ENCODE data around the gene BCL11A. TPM values are rescaled to one million over a fixed set of nuclear protein-coding genes. Genes with fewer than 3 reads are reported as not detected.

Gene BCL11A
- total RNA-seq, 2 experiments from 2014 or later, result 0.40 to 0.64 TPM

DNA sequence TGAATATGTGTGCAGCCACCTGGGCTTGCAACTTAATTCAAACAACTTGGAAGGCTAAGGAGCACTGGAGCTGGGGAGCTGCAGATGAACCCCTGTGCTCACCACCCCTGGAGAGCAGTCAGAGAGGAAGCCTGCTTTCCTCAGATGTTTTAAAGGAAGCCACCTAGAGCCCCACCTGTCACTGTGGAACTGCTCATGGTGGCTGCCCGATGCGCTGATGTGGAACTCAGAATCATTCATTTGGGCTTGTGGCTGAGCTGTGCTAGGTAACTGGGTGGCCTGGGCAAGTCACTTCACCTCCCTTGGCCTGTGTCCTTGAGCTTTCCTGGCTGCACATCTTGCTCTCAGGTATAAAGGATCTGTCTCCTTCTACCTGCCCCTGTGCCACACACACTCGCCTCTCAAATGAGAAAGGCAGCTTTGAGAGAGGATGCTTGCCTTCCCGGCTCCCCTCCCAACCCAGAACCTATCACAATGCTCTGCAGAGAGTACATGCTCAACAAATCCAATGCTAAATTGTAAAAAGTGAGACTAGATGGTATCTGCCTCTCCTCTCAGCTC lies 41.3 kb downstream of the BCL11A start:
- DNase-seq (no peak), ATAC-seq (ENCODE audit: low read depth) (no peak)
- H3K4me1 Mint-ChIP-seq, result peaks cover 7% of the 10 kb centered on the region
- H3K9me3 Mint-ChIP-seq, result no peaks in the 10 kb centered on the region
- H3K27ac Mint-ChIP-seq, result no peak overlapping the region
- POLR2A ChIA-PET, result no interaction called here
- no peaks in the 10 kb centered on the region for H3K36me3 Mint-ChIP-seq
- no peak overlapping the region for H3K4me3 Mint-ChIP-seq
- H3K27me3 Mint-ChIP-seq, result peaks cover 35% of the 10 kb centered on the region

GRCh38 chr2:60510713-60511112 lies 42.7 kb downstream of the BCL11A start:
- Mint-ChIP-seq H3K4me1 (peaks cover 2% of the 10 kb centered on the region), H3K27ac (no peak overlapping the region), H3K27me3 (peaks cover 37% of the 10 kb centered on the region), H3K36me3 (no peaks in the 10 kb centered on the region), H3K9me3 (no peaks in the 10 kb centered on the region), H3K4me3 (no peak overlapping the region)
- ATAC-seq (ENCODE audit: low read depth) (no peak), DNase-seq (no peak)
- POLR2A ChIA-PET, result no interaction called here

DNA sequence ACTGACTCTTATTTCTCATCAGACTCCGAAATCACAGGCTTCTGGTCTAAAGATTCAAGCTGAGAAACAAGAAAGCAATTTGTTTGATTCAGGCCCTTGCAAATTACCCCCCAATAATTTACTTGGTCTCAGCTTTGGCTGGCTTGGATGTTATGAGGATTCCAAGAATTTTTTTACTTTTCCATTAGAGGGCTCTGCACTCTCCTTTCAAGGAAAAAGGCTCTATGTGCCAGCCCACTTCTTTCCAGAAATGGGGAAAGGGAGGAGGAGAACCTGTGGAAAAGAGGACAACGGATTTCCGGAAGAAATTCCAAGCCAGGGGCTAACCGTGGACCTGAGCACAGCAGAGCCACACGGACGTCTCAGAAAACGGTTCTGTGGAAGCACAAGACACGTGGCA lies 44.4 kb downstream of the BCL11A start:
- H3K36me3 Mint-ChIP-seq, result no peaks in the 10 kb centered on the region
- no peaks in the 10 kb centered on the region for H3K4me1 Mint-ChIP-seq
- H3K4me3 Mint-ChIP-seq, result no peak overlapping the region
- ATAC-seq (ENCODE audit: low read depth) (no peak), DNase-seq (no peak)
- no peak overlapping the region for H3K27ac Mint-ChIP-seq
- POLR2A ChIA-PET, result no interaction called here
- no peaks in the 10 kb centered on the region for H3K9me3 Mint-ChIP-seq
- H3K27me3 Mint-ChIP-seq, result peaks cover 41% of the 10 kb centered on the region

DNA sequence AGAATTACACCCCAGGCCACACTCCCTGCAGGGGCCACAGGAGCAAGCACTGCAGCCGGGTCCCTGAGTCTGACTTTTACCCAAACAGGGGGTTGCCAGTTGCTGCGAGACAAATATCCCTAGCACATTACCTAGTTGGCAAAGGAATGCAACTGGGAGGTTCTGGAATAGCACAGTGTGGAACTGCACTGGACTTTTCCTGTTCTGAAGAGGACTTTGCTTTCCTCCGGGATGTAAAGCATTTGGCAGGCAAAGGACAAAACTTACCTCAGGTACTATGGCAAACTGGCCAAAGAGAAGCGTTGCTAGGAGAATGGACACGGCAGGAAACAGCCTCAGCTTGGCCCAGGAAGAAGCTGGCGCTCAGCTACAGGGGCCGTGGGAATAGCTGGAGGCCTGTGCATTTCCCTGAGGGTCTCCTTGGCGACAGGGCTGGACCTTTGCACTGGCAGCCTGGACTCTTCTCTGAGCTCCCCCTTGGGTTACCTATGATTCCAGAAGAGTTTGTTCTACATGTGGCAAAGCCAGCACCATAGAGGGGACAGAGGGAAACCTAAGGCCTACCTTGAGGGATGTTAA lies 45.0 kb downstream of the BCL11A start:
- H3K36me3 Mint-ChIP-seq, result no peaks in the 10 kb centered on the region
- DNase-seq, result no peak
- no peak overlapping the region for H3K27ac Mint-ChIP-seq
- POLR2A ChIA-PET, result no interaction called here
- peaks cover 37% of the 10 kb centered on the region for H3K27me3 Mint-ChIP-seq
- no peak for ATAC-seq (ENCODE audit: low read depth)
- no peaks in the 10 kb centered on the region for H3K9me3 Mint-ChIP-seq
- H3K4me3 Mint-ChIP-seq, result no peak overlapping the region
- no peaks in the 10 kb centered on the region for H3K4me1 Mint-ChIP-seq

- Mint-ChIP-seq H3K4me1 (no peaks in the 10 kb centered on the region), H3K9me3 (no peaks in the 10 kb centered on the region), H3K4me3 (no peak overlapping the region), H3K27ac (no peak overlapping the region), H3K27me3 (peaks cover 32% of the 10 kb centered on the region), H3K36me3 (no peaks in the 10 kb centered on the region)
- ATAC-seq (ENCODE audit: low read depth), result no peak
- DNase-seq, result no peak
- POLR2A ChIA-PET, result interaction anchor here (0.5 kb wide), 1 partner anchor 24 kb away, joined by 3 read pairs; no protein-coding TSS in a partner anchor
Observed at GRCh38 chr2:60507211-60507965, 46.1 kb downstream of the BCL11A start.

GRCh38 chr2:60505880-60506260 lies 47.6 kb downstream of the BCL11A start:
- Mint-ChIP-seq H3K27me3 (peaks cover 34% of the 10 kb centered on the region), H3K9me3 (no peaks in the 10 kb centered on the region), H3K36me3 (no peaks in the 10 kb centered on the region), H3K4me1 (no peaks in the 10 kb centered on the region), H3K4me3 (no peak overlapping the region), H3K27ac (no peak overlapping the region)
- POLR2A ChIA-PET, result no interaction called here
- no peak for DNase-seq
- no peak for ATAC-seq (ENCODE audit: low read depth)

GRCh38 chr2:60505240-60505879 lies 48.1 kb downstream of the BCL11A start:
- H3K27me3 Mint-ChIP-seq, result peaks cover 30% of the 10 kb centered on the region
- H3K9me3 Mint-ChIP-seq, result no peaks in the 10 kb centered on the region
- no peaks in the 10 kb centered on the region for H3K36me3 Mint-ChIP-seq
- POLR2A ChIA-PET, result no interaction called here
- DNase-seq (no peak), ATAC-seq (ENCODE audit: low read depth) (no peak)
- no peak overlapping the region for H3K4me3 Mint-ChIP-seq
- H3K27ac Mint-ChIP-seq, result no peak overlapping the region
- no peaks in the 10 kb centered on the region for H3K4me1 Mint-ChIP-seq

DNA sequence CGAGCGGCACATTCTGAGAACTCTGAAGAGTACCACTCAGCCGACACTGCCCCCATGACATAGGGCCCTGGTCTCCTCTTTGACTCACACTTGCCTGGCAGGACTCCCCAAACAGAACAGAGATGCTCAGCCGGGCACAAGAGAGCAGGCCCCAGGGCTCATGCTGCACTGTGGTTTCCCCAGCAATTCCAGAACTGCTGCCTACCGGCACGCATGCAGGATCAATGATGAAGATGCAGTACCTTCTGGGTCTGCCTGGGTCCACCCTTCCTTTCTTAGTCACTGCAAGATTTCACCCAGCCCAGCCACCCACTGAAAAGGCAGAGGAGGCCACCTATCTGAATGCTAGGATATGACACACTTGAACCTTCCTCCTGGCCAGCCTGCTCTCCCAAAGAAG lies 49.4 kb downstream of the BCL11A start:
- ATAC-seq (ENCODE audit: low read depth) (no peak), DNase-seq (no peak)
- POLR2A ChIA-PET, result no interaction called here
- no peak overlapping the region for H3K27ac Mint-ChIP-seq
- H3K9me3 Mint-ChIP-seq, result no peaks in the 10 kb centered on the region
- H3K4me1 Mint-ChIP-seq, result peaks cover 2% of the 10 kb centered on the region
- H3K36me3 Mint-ChIP-seq, result no peaks in the 10 kb centered on the region
- H3K27me3 Mint-ChIP-seq, result peaks cover 24% of the 10 kb centered on the region
- no peak overlapping the region for H3K4me3 Mint-ChIP-seq

DNA sequence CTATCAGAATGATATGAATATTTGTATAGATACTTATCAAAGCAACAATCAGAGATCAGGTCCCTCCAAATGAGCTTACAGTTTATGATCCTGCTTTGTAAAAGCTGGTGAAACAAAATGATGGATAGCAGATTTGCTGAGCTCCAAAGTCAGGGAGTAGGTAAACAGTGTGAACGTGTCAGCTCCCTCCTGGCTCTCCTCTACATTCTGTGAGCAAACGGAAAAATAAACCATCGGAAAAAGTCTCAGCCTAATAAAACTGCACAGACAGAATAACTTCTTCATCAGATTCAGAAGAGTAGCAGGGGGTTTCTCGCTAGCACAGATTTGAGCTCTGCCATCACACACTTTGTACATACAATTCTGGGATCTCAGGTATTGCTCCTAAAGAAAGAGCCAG lies 51.3 kb downstream of the BCL11A start:
- POLR2A ChIA-PET, result no interaction called here
- Mint-ChIP-seq H3K4me1 (peaks cover 11% of the 10 kb centered on the region), H3K36me3 (no peaks in the 10 kb centered on the region), H3K4me3 (no peak overlapping the region), H3K27me3 (peaks cover 16% of the 10 kb centered on the region), H3K27ac (no peak overlapping the region), H3K9me3 (no peaks in the 10 kb centered on the region)
- no peak for DNase-seq
- ATAC-seq (ENCODE audit: low read depth), result no peak

- Mint-ChIP-seq H3K27ac (no peak overlapping the region), H3K27me3 (peaks cover 9% of the 10 kb centered on the region), H3K9me3 (no peaks in the 10 kb centered on the region), H3K4me3 (no peak overlapping the region), H3K4me1 (peaks cover 11% of the 10 kb centered on the region), H3K36me3 (no peaks in the 10 kb centered on the region)
- ATAC-seq (ENCODE audit: low read depth) (no peak), DNase-seq (no peak)
- POLR2A ChIA-PET, result no interaction called here
Observed at GRCh38 chr2:60500861-60501260, 52.6 kb downstream of the BCL11A start.

DNA sequence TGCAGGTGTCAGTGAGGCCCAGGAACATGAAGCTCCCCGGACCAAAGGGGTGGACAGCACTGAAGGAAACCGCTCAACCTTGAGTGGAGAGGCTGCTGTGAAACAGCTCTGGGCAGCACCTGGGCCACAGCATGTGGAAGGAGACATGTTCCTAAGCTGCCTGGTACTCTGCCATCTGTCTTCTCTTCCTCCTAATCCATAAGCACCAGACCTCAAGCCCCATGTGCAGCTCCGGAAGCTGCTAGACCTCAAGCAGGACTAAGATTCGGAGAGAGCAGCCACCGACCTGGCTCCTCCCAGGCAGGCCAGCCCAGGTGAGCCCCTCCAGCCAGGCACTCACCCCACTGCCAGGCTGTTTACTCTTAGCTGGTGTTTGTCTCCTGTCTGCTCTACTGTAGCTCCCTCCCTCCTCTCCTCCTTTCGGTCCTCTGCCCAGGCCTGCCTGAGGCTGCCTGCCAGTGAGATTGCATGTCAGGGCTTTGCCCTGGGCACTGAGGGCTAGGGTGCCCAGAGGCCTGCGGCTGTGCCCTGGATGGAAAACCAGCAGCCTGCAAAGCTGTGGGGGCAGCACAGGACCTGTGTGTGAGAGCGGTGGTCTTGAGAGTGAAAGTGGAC lies 53.7 kb downstream of the BCL11A start:
- Mint-ChIP-seq H3K4me1 (peaks cover 11% of the 10 kb centered on the region), H3K36me3 (no peaks in the 10 kb centered on the region), H3K27me3 (peaks cover 9% of the 10 kb centered on the region), H3K27ac (no peak overlapping the region), H3K4me3 (no peak overlapping the region), H3K9me3 (no peaks in the 10 kb centered on the region)
- no peak for DNase-seq
- POLR2A ChIA-PET, result no interaction called here
- no peak for ATAC-seq (ENCODE audit: low read depth)

DNA sequence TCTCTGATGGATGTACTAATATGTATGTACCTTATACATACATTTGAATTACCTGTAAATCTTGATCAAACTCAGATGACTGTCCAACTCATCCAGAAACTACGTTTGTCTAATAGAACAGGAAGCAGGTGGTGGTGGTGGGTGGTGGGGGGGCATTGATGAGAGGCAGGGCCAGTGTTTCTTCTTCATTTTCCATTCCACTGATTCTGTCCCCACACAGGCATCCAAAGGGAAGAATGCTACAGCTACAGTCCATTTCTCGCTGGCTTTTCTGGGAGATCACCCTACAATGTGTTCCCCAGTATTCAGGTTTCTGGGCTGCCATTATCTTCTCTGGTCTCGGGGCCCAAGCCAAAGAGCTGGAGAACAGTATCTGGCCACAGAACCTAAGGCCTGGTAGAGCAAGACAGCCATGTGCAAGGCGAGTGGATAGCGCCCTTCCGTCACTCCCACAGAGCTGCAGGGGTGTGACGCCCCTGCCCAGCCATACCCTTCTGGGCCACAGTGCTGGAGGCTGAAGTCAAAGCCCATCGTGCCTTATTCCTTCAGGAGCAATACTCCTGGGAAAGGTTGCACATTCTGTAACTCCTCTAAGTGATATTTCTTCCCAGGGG lies 54.5 kb downstream of the BCL11A start:
- DNase-seq (no peak), ATAC-seq (ENCODE audit: low read depth) (peak; percentile 33)
- H3K4me1 Mint-ChIP-seq, result peaks cover 11% of the 10 kb centered on the region

GRCh38 chr2:60498127-60498815 lies 55.2 kb downstream of the BCL11A start:
- Mint-ChIP-seq H3K4me3 (peak overlapping the region; percentile 28), H3K36me3 (no peaks in the 10 kb centered on the region), H3K27me3 (peaks cover 8% of the 10 kb centered on the region), H3K9me3 (no peaks in the 10 kb centered on the region), H3K4me1 (peaks cover 11% of the 10 kb centered on the region), H3K27ac (peak overlapping the region; percentile 64)
- ATAC-seq (ENCODE audit: low read depth), result peak; percentile 33
- no peak for DNase-seq
- POLR2A ChIA-PET, result interaction anchor here (0.6 kb wide), 1 partner anchor 17 kb away, joined by 3 read pairs; no protein-coding TSS in a partner anchor

More for the DNA sequence above, 54.5 kb downstream of the BCL11A start:
- Mint-ChIP-seq H3K4me3 (peak overlapping the region; percentile 28), H3K27me3 (peaks cover 5% of the 10 kb centered on the region), H3K27ac (no peak overlapping the region), H3K9me3 (no peaks in the 10 kb centered on the region), H3K36me3 (no peaks in the 10 kb centered on the region)
- POLR2A ChIA-PET, result interaction anchor here (0.6 kb wide), 1 partner anchor 18 kb away, joined by 3 read pairs; no protein-coding TSS in a partner anchor
